HEK293T (cell line): Measurements from ENCODE around the gene TGM6.

Experiments used
- ARNT ChIP-seq: fragments of 450-650 bp; IDR thresholded peaks from 2 replicates; pipeline ENCODE4 v1.6.1; 2017; ENCODE audit warnings: mild to moderate bottlenecking
- BHLHE40 ChIP-seq: fragments of 450-650 bp; IDR thresholded peaks from 2 replicates; pipeline ENCODE4 v1.6.1; 2016; ENCODE audit warnings: mild to moderate bottlenecking, moderate library complexity, borderline replicate concordance
- ELF4 ChIP-seq: fragments of 450-650 bp; IDR thresholded peaks from 2 replicates; pipeline ENCODE4 v1.6.1; 2017; ENCODE audit warnings: antibody characterized with exemption
- FOXA1 ChIP-seq: fragments of 450-650 bp; IDR thresholded peaks from 2 replicates; pipeline ENCODE4 v1.6.1; 2016; ENCODE audit warnings: mild to moderate bottlenecking
- FOXK2 ChIP-seq: fragments of 450-650 bp; IDR thresholded peaks from 2 replicates; pipeline ENCODE4 v1.6.1; 2016; ENCODE audit warnings: mild to moderate bottlenecking
- HDGF ChIP-seq: fragments of 450-650 bp; IDR thresholded peaks from 2 replicates; pipeline ENCODE4 v1.6.1; 2017; ENCODE audit warnings: antibody characterized with exemption, borderline replicate concordance
- LEF1 ChIP-seq: fragments of 450-650 bp; IDR thresholded peaks from 2 replicates; pipeline ENCODE4 v1.6.1; 2017; ENCODE audit warnings: mild to moderate bottlenecking, borderline replicate concordance
- SP1 ChIP-seq: fragments of 450-650 bp; IDR thresholded peaks from 2 replicates; pipeline ENCODE4 v1.6.1; 2017
- SUZ12 ChIP-seq: fragments of 450-650 bp; IDR thresholded peaks from 2 replicates; pipeline ENCODE4 v1.6.1; 2016; ENCODE audit warnings: mild to moderate bottlenecking
- TARDBP ChIP-seq: fragments of 450-650 bp; IDR thresholded peaks from 2 replicates; pipeline ENCODE4 v1.6.1; 2016
- TF ChIP-seq, protein P1 (sequence below): fragments of 450-650 bp; IDR thresholded peaks from 2 replicates; pipeline ENCODE4 v1.6.1; 2016

DNA sequence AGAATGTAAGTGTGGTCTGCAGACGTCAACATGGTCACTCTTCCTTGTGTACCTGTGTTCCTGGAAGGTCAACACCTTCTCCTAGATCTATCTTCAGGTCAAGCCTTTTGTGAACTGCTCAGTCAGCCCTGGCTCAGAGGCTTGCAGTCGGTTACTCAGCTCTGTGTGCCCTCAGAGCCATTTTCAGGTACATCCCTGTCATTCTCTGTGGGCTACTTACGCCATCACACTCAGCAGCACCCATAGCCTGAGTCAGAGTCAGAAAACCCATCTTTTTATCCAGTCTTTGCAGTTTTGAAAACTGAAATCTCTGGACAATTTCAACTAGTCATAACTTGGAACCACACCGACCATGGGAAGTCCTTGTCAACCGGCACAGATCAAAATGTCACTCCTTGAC lies 49.6 kb upstream of the TGM6 start:
- TF ChIP-seq TARDBP (no peak), HDGF (no peak), ARNT (no peak), SUZ12 (no peak), LEF1 (no peak), FOXK2 (no peak), FOXA1 (no peak), SP1 (no peak), ELF4 (no peak), BHLHE40 (no peak)
- TF ChIP-seq, protein P1, sequence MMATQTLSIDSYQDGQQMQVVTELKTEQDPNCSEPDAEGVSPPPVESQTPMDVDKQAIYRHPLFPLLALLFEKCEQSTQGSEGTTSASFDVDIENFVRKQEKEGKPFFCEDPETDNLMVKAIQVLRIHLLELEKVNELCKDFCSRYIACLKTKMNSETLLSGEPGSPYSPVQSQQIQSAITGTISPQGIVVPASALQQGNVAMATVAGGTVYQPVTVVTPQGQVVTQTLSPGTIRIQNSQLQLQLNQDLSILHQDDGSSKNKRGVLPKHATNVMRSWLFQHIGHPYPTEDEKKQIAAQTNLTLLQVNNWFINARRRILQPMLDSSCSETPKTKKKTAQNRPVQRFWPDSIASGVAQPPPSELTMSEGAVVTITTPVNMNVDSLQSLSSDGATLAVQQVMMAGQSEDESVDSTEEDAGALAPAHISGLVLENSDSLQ: no peak
